HepG2 (cell line): ENCODE measurements around the gene SLC16A3. TPM values are rescaled to one million over a fixed set of nuclear protein-coding genes. Genes with fewer than 3 reads are reported as not detected.

Experiments
- ARNT2 ChIP-seq: sonication (generic); formaldehyde crosslinking; IDR thresholded peaks from 2 replicates; pipeline ENCODE4 v1.8.0; 2022; ENCODE audit warnings: mild to moderate bottlenecking, low read depth, missing genetic modification reagents, moderate library complexity
- CHCHD3 ChIP-seq: sonication (generic); formaldehyde crosslinking; IDR thresholded peaks from 2 replicates; pipeline ENCODE4 v1.8.0; 2022; ENCODE audit warnings: mild to moderate bottlenecking, missing genetic modification reagents, moderate library complexity
- GATAD1 ChIP-seq: IDR thresholded peaks from 2 replicates; pipeline ENCODE4 v1.6.1; 2016; ENCODE audit warnings: missing genetic modification reagents, missing compliant biosample characterization
- GTF2F1 ChIP-seq: fragments of 150-350 bp; IDR thresholded peaks from 2 replicates; pipeline ENCODE4 v1.6.1; 2014; ENCODE audit warnings: low read length
- JUNB ChIP-seq: sonication (generic); formaldehyde crosslinking; IDR thresholded peaks from 2 replicates; pipeline ENCODE4 v1.8.0; 2022; ENCODE audit warnings: missing genetic modification reagents, mild to moderate bottlenecking, borderline replicate concordance
- KDM5A ChIP-seq: fragments of 200-600 bp; sonication (generic); IDR thresholded peaks from 2 replicates; pipeline ENCODE4 v1.7.0; 2018; ENCODE audit warnings: antibody characterized with exemption, mild to moderate bottlenecking, low read length, borderline replicate concordance
- KDM5B ChIP-seq: sonication (generic); formaldehyde crosslinking; IDR thresholded peaks from 2 replicates; pipeline ENCODE4 v1.4.0; 2020; ENCODE audit warnings: missing genetic modification reagents, mild to moderate bottlenecking, borderline replicate concordance
- KLF6 ChIP-seq: IDR thresholded peaks from 2 replicates; pipeline ENCODE4 v1.8.0; 2016; ENCODE audit warnings: missing biosample characterization, missing genetic modification reagents
- PHB2 ChIP-seq: fragments of 450-650 bp; IDR thresholded peaks from 2 replicates; pipeline ENCODE4 v1.6.1; 2018; ENCODE audit not compliant: partially characterized antibody
- PHF8 ChIP-seq: sonication (generic); formaldehyde crosslinking; IDR thresholded peaks from 2 replicates; pipeline ENCODE4 v1.5.0; 2020; ENCODE audit warnings: missing genetic modification reagents
- RAD21 ChIP-seq: fragments of 450-650 bp; formaldehyde crosslinking; IDR thresholded peaks from 2 replicates; pipeline ENCODE4 v1.5.0; 2020; ENCODE audit warnings: mild to moderate bottlenecking
- REXO4 ChIP-seq: sonication (generic); formaldehyde crosslinking; IDR thresholded peaks from 2 replicates; pipeline ENCODE4 v1.8.0; 2022; ENCODE audit warnings: missing genetic modification reagents, mild to moderate bottlenecking, borderline replicate concordance
- SMYD3 ChIP-seq: sonication (generic); formaldehyde crosslinking; IDR thresholded peaks from 2 replicates; pipeline ENCODE4 v1.8.1; 2023; ENCODE audit warnings: mild to moderate bottlenecking, missing genetic modification reagents
- TP53 ChIP-seq: sonication (generic); formaldehyde crosslinking; conservative IDR thresholded peaks from 2 replicates; pipeline ENCODE4 v1.4.0; 2020; ENCODE audit warnings: missing genetic modification reagents
- XRCC5 ChIP-seq: fragments of 200-400 bp; formaldehyde crosslinking; optimal IDR thresholded peaks from 2 replicates; pipeline ENCODE3; 2017; ENCODE audit warnings: mild to moderate bottlenecking, low read length
- ZFYVE20 ChIP-seq: sonication (generic); formaldehyde crosslinking; IDR thresholded peaks from 2 replicates; pipeline ENCODE4 v1.8.0; 2023; ENCODE audit warnings: low read depth, mild to moderate bottlenecking, moderate library complexity, missing genetic modification reagents, borderline replicate concordance
- ZIK1 ChIP-seq: sonication (generic); formaldehyde crosslinking; IDR thresholded peaks from 2 replicates; pipeline ENCODE4 v1.5.0; 2020; ENCODE audit warnings: mild to moderate bottlenecking, low read depth, missing genetic modification reagents, borderline replicate concordance
- ZNF207 ChIP-seq: fragments of 450-650 bp; IDR thresholded peaks from 2 replicates; pipeline ENCODE4 v1.6.1; 2016; ENCODE audit warnings: antibody characterized with exemption, borderline replicate concordance
- ZNF224 ChIP-seq: sonication (generic); formaldehyde crosslinking; IDR thresholded peaks from 2 replicates; pipeline ENCODE4 v1.5.0; 2020; ENCODE audit warnings: mild to moderate bottlenecking, missing genetic modification reagents
- ZNF235 ChIP-seq: sonication (generic); formaldehyde crosslinking; IDR thresholded peaks from 2 replicates; pipeline ENCODE4 v1.8.1; 2023; ENCODE audit warnings: mild to moderate bottlenecking, missing genetic modification reagents, borderline replicate concordance
- ZNF3 ChIP-seq: IDR thresholded peaks from 2 replicates; pipeline ENCODE4 v1.7.0; 2017; ENCODE audit warnings: inconsistent platforms
- ZNF326 ChIP-seq: sonication (generic); formaldehyde crosslinking; IDR thresholded peaks from 2 replicates; pipeline ENCODE4 v1.4.0; 2020; ENCODE audit warnings: missing genetic modification reagents, borderline replicate concordance
- ZNF530 ChIP-seq: sonication (generic); formaldehyde crosslinking; IDR thresholded peaks from 2 replicates; pipeline ENCODE4 v1.5.0; 2020; ENCODE audit warnings: low read depth, mild to moderate bottlenecking, missing genetic modification reagents
- ZNF747 ChIP-seq: sonication (generic); formaldehyde crosslinking; IDR thresholded peaks from 2 replicates; pipeline ENCODE4 v1.8.1; 2023; ENCODE audit warnings: missing genetic modification reagents, mild to moderate bottlenecking, borderline replicate concordance
- ZNF768 ChIP-seq: sonication (generic); formaldehyde crosslinking; IDR thresholded peaks from 2 replicates; pipeline ENCODE4 v1.4.0; 2020; ENCODE audit warnings: missing genetic modification reagents
- ZNF772 ChIP-seq: sonication (generic); formaldehyde crosslinking; IDR thresholded peaks from 2 replicates; pipeline ENCODE4 v1.5.0; 2020; ENCODE audit warnings: mild to moderate bottlenecking, missing genetic modification reagents
- polyA plus RNA-seq, 8 experiments: library from polyadenylated mRNA; depleted of rRNA in 3 of 8; stranded (reverse) in 7 of 8; unstranded in 1 of 8; fragments of >200 nt; fragmentation: Illumina TruSeq in 4 of 8; extraction: Trizol in 4 of 8; gene quantifications; 2 replicates each; pipeline versions ENCODE4 v1.2.1 to v1.2.3, GENCODE V29; 2011 to 2016; ENCODE audit warnings: low read depth in 4 of 8, missing spikeins in 1 of 8, mixed read lengths in 1 of 8; ENCODE audit not compliant: insufficient read depth in 1 of 8
- total RNA-seq, 5 experiments: library from RNA; depleted of rRNA; stranded (reverse); fragments of >200 nt; fragmentation: Illumina TruSeq; extraction: Trizol; gene quantifications; 2 replicates each; pipeline ENCODE4 v1.2.3, GENCODE V29; 2016; ENCODE audit warnings: low read depth in 1 of 5
- TF ChIP-seq, protein P1 (sequence below): IDR thresholded peaks from 2 replicates; pipeline ENCODE4 v1.4.0; 2020; ENCODE audit warnings: mild to moderate bottlenecking, missing genetic modification reagents
- TF ChIP-seq, protein P2 (sequence below): sonication (generic); formaldehyde crosslinking; conservative IDR thresholded peaks from 2 replicates; pipeline ENCODE4 v1.4.0; 2020; ENCODE audit warnings: missing genetic modification reagents

The SLC16A3 gene
- total and polyA plus RNA-seq, 2 of the 13 experiments (the other 11 are each of a cell fraction or from before 2014, with no cell fraction given): 242 to 349 TPM

GRCh38 chr17:82228278-82228841 is 482 bp upstream of the SLC16A3 start (continued):
- no peak; the same call in 1 of the 2 replicates for TF ChIP-seq KDM5A
- no peak for TF ChIP-seq ZIK1 (CRISPR knock-in tag)
- TF ChIP-seq PHB2: no peak
- TF ChIP-seq, protein P1, sequence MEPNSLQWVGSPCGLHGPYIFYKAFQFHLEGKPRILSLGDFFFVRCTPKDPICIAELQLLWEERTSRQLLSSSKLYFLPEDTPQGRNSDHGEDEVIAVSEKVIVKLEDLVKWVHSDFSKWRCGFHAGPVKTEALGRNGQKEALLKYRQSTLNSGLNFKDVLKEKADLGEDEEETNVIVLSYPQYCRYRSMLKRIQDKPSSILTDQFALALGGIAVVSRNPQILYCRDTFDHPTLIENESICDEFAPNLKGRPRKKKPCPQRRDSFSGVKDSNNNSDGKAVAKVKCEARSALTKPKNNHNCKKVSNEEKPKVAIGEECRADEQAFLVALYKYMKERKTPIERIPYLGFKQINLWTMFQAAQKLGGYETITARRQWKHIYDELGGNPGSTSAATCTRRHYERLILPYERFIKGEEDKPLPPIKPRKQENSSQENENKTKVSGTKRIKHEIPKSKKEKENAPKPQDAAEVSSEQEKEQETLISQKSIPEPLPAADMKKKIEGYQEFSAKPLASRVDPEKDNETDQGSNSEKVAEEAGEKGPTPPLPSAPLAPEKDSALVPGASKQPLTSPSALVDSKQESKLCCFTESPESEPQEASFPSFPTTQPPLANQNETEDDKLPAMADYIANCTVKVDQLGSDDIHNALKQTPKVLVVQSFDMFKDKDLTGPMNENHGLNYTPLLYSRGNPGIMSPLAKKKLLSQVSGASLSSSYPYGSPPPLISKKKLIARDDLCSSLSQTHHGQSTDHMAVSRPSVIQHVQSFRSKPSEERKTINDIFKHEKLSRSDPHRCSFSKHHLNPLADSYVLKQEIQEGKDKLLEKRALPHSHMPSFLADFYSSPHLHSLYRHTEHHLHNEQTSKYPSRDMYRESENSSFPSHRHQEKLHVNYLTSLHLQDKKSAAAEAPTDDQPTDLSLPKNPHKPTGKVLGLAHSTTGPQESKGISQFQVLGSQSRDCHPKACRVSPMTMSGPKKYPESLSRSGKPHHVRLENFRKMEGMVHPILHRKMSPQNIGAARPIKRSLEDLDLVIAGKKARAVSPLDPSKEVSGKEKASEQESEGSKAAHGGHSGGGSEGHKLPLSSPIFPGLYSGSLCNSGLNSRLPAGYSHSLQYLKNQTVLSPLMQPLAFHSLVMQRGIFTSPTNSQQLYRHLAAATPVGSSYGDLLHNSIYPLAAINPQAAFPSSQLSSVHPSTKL: peak; percentile 32; the same call in 1 of the 2 replicates
- no peak for TF ChIP-seq ZNF3 (CRISPR knock-in tag)
- TF ChIP-seq REXO4 (CRISPR knock-in tag): 0 out of 2 replicates have a peak, but pooled peaks have one; percentile 17
- TF ChIP-seq ZFYVE20 (CRISPR knock-in tag): no peak
- TF ChIP-seq KLF6 (CRISPR knock-in tag): peak; percentile 62; the same call in 1 of the 2 replicates
- peak; percentile 56; the same call in 1 of the 2 replicates for TF ChIP-seq ARNT2 (CRISPR knock-in tag)
- TF ChIP-seq ZNF224 (CRISPR knock-in tag): 0 out of 2 replicates have a peak, but pooled peaks have one; percentile 64
- TF ChIP-seq XRCC5: peak; percentile 55
- 0 out of 2 replicates have a peak, but pooled peaks have one; percentile 79 for TF ChIP-seq ZNF530 (CRISPR knock-in tag)
- TF ChIP-seq TP53 (CRISPR knock-in tag): no peak
- TF ChIP-seq, protein P2, sequence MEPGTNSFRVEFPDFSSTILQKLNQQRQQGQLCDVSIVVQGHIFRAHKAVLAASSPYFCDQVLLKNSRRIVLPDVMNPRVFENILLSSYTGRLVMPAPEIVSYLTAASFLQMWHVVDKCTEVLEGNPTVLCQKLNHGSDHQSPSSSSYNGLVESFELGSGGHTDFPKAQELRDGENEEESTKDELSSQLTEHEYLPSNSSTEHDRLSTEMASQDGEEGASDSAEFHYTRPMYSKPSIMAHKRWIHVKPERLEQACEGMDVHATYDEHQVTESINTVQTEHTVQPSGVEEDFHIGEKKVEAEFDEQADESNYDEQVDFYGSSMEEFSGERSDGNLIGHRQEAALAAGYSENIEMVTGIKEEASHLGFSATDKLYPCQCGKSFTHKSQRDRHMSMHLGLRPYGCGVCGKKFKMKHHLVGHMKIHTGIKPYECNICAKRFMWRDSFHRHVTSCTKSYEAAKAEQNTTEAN (CRISPR knock-in tag): no peak
- 0 out of 2 replicates have a peak, but pooled peaks have one; percentile 88 for TF ChIP-seq CHCHD3 (CRISPR knock-in tag)
- no peak for TF ChIP-seq RAD21 (CRISPR knock-in tag)
- TF ChIP-seq SMYD3: no peak
- TF ChIP-seq JUNB (CRISPR knock-in tag): peak; percentile 55; the same call in 1 of the 2 replicates
- no peak for TF ChIP-seq ZNF207
- TF ChIP-seq ZNF747 (CRISPR knock-in tag): no peak
- TF ChIP-seq ZNF326 (CRISPR knock-in tag): no peak; the same call in 1 of the 2 replicates
- peak; percentile 67 for TF ChIP-seq GATAD1 (CRISPR knock-in tag)
- peak; percentile 73; the same call in 1 of the 2 replicates for TF ChIP-seq PHF8
- peak; percentile 76 for TF ChIP-seq KDM5B (CRISPR knock-in tag)
- TF ChIP-seq ZNF235 (CRISPR knock-in tag): peak; percentile 10; the same call in 1 of the 2 replicates
- TF ChIP-seq ZNF772 (CRISPR knock-in tag): no peak
- TF ChIP-seq ZNF768: peak; percentile 65; the same call in 1 of the 2 replicates
- no peak for TF ChIP-seq GTF2F1
